ENCODE results near the gene HOXD3. TPM values are rescaled to one million over a fixed set of nuclear protein-coding genes. Genes with fewer than 3 reads are reported as not detected.

HOXD3 gene
- total RNA-seq, 1 donor from 2014 or later: 0.52 TPM

DNA sequence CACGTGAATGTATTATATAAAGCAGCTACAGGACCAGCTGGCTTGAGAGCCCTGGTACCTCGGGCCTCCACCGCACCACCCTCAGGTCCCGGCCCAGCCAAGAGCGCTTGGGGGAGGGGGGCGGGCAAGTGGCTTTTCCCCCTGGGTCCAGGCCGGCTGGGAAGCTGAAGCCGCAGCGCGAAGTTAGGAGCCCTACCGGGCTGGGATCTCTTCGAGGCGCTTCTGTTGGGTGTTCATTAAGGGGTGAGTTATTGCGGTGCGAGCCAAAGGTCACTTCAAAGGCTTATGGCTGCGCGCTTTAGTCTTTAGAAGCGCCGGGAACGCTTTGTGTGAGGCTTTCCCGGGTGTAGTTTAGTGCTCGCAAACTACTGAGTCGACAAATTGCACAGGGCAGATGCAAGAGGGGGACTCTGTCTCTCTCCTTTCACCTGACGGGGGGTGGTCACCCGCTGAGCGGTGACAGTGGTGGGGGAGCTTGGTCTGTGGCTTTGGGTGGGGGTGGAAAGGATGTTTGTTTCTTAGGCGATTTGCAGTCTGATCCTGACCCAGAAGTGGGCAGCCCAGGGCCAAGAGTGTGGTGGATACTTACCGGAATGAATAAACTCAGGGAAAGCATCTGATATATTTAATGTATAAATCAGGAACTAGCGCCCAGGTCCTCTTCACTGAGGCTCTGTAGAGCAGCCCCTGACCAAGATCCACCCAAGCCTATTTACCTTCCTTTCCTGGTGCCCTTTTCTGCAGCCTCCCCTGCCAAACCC, 6.0 kb downstream of the HOXD3 start:
- no peak for ATAC-seq

DNA sequence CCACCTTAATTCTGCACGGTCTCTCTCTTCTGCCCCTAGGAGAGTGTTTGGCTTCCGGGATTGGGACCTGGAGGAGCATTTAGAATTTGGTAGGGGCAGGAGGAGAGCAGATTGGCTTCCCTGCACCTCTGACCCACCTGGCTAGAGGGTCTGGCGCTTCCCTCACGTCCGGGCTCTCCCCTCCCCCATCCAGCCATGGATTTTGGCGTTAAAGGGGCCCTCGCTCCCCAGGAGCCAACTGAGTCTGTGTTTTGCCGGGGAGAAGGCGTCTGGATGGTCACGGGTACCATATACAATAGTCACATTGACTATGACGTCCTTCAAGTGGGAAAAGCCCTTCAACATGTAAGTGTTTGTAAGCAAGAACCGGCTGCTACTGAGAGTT, 6.6 kb downstream of the HOXD3 start:
- ATAC-seq: no peak

DNA sequence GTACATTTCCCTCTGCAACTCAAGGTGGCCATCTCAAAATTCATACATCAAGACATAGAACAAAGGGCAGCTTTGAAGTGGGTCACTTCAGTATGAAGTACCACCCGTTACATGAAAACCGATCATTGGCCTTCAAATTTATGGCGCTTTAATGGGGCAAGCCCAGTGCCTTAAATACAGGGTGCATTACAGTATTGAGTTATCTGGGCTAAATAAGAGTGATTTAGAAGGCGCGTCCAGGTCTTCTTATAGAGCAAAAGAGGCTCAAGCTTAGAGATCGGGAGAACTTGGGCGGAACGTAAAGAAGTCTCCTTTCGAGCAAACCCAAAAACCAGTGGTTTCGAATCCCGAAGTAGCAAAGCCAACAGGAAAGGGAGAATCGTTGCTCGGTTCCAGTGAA, 7.1 kb downstream of the HOXD3 start:
- no peak for ATAC-seq

DNA sequence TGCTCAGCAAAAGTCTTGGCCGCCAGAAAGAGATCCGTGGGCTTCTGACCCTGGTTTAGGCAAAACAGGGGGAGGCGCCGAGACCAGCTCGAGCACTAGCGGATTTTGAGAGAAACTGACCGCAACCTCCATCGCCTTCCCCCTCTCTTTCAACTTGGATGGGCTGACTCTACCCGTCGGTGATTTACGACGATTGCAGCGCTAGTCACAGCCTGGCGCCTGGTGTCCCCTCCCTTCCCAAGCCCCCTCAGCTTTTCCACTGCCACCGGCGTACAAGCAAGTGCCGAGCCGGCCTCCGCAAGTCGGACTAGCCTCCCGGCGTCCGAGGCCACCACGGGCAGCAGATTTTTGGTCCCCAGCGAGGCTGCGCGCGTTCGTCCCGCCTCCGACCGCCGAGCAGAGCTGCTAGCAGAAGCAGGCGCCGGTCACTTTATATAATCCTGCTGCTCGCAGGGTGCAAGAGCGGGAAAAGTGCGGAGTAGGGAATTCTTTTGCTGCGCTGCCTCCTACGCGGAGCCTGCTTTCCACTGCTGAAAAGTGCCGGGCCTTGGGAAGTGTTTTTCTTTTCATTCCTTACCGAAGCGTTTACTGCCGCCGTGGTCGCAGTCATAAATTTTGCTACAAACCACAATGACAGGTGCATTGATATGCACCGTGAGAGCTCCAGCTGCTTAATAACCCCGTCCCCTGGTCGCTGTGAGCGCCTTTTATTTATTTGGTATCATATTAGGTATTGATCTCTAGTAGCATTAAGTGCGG, 7.7 kb downstream of the HOXD3 start:
- no peak for ATAC-seq

DNA sequence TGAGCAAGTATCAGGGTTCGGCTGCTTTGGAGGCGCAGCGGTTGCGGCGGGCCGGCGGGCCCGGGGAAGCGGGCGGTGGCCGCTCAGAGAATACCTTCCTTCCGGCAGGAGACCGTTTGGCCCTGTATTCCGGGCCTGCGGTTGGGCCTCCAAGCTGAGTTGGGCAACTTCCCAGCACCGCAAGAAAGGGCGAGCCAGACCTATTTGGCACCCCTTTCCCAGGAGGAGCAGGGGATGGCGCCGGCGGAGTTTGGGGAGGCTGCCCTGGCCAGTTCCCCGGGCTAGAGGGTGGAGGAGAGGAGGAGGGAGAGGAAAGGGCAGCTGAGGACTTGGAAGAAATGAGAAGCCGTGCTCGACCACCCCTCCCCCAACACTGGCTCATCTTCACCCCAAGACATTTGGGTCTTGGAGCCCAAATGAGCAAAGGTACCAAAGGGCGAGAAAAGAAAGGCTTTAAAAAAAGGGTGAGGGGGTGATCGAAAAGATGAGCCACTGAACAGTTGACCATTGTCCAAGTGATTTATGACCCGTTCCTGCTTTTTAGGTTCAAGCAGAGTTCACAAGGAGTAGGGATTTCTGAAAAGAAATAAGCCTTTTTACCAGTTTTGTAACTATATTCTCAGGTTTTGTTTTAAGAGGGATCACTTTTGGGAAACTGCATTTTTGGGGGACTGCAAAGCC, 8.4 kb downstream of the HOXD3 start:
- ATAC-seq: peak; percentile 18

DNA sequence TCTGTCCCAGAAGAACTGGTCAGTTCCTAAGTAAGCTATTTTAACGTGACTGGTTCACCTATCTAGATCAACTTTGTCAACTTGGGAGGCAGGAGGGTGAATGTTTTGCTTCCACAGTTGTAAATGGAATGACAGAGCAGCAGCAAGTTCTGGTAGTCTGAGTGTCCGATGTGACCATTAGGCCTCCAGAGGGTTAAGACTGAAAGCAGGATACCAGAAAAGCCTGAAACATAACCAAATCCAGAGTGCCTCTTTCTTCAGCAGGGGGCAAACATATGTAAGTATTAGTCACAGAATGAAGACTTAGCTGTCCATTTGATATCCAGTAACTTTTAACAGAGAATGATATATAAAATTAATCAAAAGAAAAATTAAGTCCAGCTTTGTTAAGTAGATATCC, 9.2 kb downstream of the HOXD3 start:
- ATAC-seq: no peak

DNA sequence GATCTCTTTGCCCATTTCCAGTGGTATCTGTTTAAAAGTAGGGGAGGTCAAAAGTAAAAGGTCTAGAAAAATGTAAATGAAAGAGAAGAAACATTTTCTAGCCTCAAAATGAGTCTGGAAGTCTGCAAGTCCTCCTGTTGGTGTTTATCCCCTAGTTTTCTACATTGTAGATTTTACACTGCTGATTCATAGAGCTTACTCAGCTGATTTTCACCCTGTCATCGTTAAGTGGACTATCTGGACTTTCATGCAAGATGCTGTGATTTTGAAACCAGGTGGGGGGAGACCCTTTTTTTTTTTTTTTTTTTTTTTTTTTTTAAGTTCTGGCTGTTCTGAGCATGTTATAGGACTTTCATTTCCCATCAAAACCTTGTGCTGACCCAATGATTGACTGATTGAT, 10.3 kb downstream of the HOXD3 start:
- ATAC-seq: no peak

DNA sequence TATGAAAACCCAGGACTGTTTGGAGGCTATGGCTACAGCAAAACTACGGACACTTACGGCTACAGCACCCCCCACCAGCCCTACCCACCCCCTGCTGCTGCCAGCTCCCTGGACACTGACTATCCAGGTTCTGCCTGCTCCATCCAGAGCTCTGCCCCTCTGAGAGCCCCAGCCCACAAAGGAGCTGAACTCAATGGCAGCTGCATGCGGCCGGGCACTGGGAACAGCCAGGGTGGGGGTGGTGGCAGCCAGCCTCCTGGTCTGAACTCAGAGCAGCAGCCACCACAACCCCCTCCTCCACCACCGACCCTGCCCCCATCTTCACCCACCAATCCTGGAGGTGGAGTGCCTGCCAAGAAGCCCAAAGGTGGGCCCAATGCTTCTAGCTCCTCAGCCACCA, 12.1 kb downstream of the HOXD3 start:
- ATAC-seq: no peak

DNA sequence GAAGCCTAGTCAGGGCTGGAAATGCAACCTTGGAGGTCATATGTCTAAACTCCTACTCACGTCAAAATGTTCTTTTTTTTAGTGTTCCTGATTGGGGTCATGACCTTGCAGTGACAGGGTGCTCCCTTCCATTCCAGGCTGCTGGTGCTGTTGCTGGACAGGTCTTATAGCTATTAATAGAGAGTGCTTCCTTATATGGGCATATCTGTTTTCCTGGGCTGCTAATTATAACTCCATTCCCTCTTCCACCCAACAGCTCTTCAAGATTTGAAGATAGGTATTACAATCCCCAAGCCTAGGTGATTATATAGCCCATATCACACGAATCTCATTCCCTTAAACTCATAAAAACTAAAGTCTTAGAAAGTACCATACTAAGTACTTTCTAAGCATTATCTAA, 12.6 kb downstream of the HOXD3 start:
- ATAC-seq: no peak

DNA sequence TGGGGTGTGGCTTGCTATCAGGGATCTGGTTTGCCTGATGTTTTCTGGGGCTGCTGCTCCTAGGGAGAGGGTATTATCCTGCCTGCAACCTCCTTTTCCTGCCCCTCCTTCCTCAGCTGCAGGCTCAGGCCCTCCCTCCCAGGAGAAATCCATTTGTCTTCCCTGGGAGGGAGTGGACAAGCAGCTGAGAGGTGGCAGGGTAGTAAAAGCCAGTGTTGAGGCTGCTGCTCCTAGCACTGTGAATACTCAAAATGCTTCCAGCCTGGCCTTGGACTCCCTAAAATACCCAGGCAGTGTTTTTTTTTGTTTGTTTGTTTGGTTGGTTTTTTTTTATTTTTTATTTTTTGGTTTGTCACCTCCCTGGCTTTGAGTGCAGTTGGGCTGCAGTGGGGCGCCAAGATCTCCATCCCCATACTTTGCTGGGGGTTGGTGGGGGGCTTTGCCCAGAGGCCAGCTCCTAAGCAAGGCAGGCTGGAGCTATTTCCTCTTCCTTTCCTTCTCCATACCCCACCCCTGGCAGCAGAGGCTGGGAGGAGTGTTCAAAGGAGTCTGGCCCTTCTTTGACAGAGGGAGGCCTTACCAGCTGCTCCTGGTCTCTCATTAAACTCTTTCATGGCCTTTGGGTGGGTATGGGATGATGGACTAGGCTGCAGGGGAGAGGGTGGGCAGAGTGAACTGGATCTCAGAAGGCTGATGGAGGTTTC, 13.6 kb downstream of the HOXD3 start:
- no peak for ATAC-seq

DNA sequence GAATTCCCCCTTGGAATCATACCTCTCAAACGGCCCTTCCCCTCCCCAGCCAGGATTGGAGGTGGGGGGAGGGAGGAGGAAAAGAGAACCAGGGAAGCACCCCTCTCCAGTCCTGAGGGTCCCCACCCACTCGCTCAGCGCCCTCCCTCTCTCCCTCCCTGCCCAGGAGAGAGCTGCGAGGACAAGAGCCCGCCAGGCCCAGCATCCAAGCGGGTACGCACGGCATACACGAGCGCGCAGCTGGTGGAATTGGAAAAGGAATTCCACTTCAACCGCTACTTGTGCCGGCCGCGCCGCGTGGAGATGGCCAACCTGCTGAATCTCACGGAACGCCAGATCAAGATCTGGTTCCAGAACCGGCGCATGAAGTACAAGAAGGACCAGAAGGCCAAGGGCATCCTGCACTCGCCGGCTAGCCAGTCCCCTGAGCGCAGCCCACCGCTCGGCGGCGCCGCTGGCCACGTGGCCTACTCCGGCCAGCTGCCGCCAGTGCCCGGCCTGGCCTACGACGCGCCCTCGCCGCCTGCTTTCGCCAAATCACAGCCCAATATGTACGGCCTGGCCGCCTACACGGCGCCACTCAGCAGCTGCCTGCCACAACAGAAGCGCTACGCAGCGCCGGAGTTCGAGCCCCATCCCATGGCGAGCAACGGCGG, 14.4 kb downstream of the HOXD3 start:
- no peak for ATAC-seq

DNA sequence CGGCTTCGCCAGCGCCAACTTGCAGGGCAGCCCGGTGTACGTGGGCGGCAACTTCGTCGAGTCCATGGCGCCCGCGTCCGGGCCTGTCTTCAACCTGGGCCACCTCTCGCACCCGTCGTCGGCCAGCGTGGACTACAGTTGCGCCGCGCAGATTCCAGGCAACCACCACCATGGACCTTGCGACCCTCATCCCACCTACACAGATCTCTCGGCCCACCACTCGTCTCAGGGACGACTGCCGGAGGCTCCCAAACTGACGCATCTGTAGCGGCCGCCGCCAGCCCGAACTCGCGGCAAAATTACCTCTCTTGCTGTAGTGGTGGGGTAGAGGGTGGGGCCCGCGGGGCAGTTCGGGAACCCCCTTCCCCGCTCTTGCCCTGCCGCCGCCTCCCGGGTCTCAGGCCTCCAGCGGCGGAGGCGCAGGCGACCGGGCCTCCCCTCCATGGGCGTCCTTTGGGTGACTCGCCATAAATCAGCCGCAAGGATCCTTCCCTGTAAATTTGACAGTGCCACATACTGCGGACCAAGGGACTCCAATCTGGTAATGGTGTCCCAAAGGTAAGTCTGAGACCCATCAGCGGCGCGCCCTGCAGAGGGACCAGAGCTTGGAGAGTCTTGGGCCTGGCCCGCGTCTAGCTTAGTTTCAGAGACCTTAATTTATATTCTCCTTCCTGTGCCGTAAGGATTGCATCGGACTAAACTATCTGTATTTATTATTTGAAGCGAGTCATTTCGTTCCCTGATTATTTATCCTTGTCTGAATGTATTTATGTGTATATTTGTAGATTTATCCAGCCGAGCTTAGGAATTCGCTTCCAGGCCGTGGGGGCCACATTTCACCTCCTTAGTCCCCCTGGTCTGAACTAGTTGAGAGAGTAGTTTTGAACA, 15.1 kb downstream of the HOXD3 start:
- peak; percentile 22 for ATAC-seq

DNA sequence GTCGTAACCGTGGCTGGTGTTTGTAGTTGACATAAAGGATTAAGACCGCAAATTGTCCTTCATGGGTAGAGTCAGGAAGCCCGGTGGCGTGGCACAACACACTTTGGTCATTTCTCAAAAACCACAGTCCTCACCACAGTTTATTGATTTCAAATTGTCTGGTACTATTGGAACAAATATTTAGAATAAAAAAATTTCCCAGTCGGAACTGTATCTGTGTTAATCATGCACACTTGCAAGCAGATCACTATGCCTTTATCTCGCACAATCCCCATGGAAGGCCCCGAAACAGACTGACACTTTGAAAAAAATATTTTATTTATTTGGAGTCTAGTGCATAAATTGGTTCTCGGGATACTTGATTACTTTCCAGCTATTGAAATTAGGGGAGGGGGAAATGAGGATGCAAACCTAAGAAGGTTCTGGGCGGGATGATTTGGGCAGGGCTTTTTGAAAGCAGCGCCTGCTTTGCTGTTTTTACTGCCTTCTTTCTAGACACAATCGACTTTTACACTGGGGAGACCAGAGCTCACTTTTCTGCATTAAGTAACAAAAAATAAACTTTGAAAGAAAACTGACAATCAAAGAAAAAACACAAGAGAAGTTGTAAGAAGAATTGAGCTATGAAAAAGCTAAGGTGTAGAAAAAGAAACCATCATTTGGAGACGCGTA, 15.9 kb downstream of the HOXD3 start:
- no peak for ATAC-seq

DNA sequence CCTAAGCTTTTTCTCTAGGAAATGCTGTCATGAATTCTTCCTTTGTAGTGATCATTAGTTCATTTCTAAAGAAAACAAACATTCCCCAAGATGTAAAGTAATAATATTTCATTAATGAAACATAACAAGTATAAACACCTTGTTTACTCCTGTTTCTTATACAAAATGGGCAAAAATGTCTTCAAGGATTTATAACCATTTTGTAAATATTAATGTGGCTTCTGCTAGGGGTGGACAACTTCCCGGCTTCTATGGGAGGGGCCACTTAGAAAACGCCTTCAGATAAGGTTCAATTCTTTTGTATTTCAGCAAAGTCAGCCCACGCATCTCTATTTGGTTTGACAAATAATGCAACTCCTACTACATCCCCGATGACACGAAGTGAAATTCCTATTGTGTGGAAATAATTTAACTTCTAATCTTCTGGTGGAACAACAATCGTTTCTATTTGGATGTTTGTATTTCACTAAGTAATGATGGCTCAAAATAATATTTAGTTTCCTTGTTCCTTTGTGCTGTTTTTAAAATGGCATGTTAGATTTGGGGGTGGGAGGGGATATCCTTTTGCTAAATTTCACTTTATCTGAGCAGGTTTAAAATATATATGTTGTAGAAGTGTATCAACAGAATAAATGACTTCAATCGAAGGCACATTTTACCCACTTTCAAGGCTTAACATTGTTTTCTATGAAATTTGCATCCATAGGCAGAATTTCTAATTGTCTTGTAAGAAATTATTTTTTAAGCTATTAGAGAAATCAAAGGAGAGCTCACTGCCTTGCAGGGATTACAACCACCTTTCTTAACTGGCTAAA, 16.7 kb downstream of the HOXD3 start:
- no peak for ATAC-seq

DNA sequence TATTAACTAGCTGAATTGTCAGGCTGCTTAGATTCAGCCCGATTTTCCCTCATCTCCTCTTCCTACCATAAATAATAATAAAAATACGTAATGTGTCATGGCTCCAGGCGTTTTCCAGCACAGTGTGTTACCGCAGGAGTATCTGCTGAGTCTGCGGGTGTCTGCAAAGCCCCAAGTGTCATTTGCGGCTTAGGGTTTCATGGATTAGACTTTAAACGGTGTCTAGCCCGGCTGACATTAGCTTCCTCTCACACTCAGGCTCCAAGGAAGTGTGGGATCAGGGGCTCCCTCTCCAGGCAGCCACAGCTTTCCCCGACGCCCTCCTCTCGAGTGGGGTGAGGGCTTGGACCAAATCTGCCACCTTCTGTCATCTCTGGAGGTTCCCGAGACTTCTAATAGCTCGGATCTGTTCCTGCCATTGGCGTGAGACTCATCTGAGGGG, 17.3 kb downstream of the HOXD3 start:
- no peak for ATAC-seq

DNA sequence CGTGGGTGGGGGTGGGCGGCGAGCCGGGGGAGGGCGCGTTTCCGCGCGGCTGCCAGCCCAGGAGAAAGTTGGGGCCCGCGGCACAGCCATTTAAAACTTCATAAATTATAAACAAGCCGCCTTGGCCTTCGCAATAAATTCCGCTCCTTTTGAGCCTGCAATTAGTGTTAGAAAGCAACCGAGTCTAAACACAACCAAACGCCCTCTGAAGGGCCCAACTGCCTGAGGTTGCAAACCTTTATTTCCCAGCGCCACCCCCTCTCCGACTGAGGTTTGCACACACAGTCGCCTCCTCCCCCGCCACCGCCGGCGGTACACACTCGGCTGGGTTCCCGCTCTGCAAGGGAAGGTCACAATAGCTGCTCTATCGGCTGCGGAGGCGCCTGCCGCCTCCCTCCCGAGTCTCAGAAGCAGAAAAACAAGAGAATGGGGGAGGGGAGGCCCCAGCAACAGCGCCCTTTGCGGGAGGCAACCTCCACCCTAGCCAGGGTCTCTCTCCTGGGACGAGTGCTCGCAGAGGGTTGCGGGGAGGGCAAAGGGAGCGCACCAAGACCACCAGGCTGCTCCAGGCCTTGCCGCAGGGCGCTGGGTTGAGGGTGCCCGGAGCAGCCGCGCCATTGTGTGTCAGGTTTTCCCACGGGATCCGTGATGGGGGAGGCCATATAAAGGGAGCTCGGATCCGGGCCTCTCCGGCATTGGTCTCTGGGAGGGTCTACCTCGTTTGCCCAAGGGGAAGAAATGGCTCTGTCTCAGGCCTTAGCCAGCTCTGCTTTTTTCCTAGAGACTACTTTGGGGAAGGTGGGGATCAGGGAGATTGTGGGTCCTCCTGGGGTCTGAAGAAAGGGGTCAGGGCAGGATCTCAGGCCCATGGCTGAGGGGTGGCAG, 18.0 kb downstream of the HOXD3 start:
- no peak for ATAC-seq

DNA sequence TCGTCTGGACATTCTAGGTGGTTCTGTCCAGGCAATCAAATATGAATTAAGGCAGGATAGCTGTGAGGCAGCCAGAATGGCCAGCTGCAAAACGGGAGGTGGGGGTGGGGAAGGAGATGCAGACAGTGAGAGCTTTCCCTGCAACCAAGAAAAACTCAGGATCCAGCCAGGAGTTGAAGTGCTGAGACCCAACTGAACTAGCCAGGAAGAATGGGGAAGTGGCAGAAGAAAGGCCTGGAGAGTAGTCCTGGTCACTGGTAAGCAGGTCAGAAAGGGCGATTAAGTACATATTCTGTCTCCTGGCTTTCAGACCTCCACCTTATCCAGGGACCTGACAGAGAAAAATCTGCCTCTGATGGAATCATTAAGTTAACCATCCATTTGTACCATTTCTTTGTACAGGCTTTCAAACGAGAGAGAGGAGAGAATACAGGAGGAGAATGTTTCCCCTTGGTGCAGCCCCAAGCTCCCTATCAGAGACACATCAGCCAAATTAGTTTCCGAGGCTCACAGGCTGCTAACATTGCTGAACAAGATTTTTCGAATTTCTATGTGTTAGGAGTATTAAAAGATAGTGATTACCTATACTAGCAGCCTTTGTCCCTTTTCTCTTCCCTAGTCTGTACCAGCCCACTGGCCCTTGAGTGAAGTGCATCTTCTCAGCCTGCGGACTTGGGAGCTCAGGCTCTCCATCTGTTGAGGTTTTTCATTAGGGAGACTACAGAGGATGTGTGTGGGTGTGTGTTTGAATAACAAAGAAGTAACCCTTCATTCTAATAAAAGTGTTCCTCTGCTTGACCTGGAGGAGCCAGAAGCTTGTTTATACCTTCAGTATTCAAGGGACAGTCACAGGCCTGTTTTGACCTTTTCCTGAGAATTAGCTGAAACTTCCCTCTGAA, 18.9 kb downstream of the HOXD3 start:
- ATAC-seq: no peak

DNA sequence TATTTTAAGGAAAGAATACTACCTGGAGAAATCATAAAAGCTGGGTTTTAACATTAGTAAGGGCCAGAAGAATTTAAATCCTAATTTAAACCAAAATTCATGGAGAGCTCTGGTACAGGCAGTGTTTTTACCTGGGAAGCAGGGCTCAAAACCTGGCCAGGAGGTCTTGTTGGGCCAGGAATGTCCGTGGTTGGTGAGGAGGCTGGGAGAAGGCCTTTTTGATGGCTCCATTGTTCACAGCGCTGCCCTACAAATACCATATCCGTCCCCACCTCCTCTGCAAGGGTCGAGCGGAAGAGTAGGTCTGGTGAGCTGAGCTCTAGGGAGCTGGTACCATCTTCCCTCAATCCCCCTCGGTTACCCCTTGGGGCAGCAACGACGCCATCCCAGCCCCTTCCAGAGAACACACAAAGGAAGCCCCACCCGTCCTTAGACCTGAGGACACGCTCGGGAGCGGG, 20.5 kb downstream of the HOXD3 start:
- no peak for ATAC-seq

Measured in esophagus mucosa (tissue), 1 donor.